Eye (tissue), 1 donor: ENCODE results near the gene EIF5.

Source experiments
- DNase-seq: peaks from one replicate; pipeline ENCODE4 v3.0.0-alpha.2; 2015

EIF5 gene

DNA sequence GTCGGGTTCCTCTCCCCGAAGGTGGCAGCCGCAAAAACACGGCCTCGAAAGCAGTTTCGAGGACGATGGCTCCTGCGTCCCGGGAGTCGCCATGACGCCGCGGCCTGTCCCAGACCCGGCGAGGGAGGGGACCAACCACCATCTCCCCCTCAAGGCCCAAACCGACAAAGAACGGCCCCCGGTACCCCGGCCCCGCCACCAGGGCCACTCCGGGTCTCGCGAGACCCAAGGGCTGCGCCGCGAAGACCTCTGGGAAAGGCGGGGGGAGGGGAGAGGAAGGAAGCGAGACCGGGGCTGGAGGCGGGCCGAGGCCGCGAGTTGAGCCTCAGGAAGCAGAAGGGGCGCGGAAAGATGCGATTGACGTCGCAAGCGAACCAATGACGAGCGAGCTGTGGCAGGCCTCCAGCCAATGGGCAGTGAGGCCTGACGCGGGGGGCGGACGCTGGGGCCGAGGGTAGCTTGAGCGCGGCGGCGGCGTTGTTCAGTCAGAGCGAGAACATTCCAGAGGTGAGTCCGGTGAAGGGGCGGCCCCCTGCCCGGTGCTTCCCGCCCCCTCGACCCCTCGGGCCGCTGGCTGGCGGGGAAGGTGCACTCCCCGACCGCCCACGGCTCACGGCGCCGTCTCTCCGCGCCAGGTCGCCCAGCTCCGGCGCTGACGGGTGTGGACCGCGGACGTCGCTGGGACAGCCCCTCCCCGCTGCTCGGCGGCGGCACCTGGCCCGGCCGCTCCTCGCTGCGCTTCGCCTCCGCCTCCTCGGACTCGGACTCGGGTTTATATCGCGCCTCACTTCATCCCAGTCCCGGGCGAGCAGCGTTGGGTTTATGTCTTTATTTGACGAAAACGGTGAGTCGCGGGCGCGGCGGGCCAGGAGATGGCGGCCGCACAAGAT is at the start of gene EIF5:
Gene EIF5 (plus strand): TSS at position 484 of the 890 bp plus-strand sequence. CDS start 1,624 bp downstream, outside the sequence.
- peak; percentile 100 for DNase-seq

DNA sequence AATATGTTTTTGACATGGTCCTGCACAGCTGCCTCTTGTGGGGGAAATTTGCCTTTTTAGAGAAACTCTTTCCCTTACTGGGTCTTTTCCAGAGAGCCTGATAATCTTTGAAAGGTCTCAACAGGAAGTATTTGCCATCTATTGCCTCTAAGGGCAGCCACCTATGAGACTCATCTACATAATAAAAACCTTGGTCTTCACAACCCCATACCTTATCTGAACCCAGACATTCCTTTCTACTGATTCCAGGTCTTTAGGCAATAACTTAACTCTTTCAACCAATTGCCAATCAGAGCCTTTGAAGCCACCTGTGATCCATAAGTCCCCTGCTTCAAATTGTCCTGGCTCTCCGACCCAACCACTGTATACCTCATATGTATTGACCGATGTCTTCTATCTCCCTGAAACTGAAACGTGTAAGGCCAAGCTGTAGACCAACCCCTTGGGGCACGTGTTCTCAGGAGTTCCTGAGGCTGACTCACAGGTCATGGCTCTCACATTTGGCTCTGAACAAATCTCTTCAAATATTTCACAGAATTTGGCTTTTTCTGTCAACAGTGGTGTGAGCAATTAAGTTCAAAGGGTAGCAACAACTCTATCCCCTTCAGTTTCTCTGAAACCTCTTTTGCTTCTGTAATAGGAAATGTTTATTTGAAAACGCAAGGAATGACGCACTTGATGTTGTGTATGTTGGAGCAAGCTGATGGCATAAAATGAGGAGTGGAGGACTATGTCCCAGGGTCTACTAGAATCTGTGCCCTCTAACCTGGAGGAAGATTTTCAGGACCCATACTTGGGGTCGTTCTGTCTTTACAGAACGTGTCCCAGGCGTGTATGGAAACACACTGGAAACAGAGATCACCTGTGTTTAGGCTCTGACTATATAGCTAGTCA is 49.2 kb upstream of the EIF5 start:
- no peak for DNase-seq

DNA sequence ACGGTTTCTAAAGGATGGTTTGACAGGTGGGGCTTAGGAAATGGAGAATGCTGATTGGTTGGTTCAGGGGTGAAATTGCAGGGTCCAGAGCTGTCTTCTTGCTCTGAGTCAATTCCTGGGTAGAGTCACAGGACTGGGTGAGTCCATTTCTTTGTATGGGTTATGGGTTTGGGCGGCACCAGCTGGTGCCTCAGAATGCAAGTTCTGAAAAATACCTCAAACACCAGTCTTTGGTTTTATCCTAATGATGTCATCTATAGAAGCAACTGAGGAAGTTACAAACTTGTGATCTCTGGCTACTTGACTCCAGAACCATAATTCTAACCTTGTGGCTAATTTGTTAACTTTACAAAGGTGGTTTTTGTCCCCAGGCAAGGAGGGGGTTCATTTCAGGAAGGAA is 47.6 kb upstream of the EIF5 start:
- no peak for DNase-seq

DNA sequence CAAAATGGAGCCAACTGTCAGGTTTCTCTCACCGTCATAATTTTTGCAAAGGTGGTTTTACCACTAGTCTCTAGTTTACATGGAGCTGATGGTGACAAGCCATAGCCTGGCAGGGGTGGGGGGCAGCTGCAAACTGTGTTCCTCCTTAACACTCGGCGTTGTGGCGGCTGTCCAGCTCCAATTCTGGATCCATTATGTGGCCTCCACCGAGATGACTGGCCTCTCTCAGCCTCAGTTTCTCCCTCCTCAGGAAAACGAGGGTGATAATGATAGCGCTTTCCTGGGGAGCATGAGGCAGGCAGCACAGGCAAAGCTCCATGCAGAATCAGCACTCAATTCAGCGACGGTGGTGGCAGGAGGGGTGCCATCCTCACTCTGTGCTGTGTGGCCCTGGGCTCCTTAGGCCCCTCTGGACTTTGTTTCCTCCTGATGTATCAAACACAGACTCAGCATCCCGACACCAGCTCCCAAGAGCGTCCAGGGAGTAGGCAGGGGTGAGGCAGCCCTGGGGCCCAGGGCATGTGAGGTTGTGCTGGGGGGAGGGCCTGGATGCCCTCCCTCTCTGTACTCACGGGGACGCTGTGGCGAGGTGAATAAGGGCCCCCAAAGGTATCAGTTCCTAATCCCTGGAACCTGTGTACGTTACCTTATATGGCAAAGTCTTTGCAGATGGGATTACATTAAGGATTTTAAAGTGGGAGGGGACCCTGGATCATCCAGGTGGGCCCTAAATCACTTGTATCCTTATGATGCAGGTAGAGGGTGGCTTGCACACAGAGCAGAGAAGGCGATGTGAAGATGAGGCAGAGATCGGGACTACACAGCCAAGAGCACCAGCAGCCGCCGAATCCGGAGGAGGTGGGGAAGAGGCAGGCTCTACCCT is 46.8 kb upstream of the EIF5 start:
- no peak for DNase-seq

DNA sequence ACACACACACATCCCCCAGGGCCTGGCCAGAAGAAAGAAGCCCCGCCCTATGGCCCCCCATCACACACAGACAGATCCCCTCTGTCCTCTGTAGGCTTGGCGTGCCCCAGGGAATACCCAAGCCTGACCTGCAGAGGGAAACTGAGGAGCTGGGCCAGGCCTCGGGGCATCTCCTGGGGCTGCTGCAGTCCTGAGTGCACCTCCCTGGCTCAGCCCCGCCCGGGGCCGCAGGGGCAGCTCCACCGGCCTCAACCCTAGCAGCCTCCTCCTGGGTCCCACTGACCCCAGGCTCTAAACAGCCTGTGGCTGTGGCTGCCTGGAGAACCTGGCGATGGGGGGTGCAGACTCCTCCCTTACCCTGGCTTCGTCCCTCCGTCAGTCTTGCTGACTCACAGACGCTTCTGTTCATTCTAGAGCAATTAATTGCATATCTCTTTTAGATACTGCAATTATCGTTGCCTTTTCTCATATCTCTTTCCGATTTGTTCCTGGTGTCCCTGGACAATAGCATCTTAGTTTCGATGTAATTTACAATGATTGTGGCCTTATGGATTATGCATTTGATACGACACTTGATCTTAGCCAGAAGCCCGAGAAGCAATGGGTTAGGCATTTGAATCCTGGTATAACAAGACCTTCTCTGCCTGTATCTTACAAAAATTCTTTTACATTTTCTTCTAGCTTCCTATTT is 45.8 kb upstream of the EIF5 start:
- no peak for DNase-seq

DNA sequence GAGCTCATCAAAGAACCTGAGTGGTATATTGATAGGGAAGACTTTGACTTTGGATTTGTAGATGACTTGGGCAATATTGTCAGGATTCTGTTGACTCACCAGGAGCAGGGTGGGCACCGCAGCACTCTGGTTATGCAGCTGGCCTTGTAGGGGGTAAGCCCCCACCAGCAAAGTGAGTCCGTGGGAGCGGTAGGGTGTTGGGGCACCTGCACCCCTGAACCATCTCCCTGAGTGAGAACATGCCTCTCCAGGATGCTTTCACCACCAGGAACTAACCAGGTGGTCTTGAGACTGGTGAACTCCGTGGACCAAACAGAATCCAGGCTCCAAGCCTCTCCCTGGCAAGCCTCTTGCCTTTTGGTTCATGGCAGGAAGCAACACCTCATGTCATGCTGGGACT is 44.0 kb upstream of the EIF5 start:
- no peak for DNase-seq

DNA sequence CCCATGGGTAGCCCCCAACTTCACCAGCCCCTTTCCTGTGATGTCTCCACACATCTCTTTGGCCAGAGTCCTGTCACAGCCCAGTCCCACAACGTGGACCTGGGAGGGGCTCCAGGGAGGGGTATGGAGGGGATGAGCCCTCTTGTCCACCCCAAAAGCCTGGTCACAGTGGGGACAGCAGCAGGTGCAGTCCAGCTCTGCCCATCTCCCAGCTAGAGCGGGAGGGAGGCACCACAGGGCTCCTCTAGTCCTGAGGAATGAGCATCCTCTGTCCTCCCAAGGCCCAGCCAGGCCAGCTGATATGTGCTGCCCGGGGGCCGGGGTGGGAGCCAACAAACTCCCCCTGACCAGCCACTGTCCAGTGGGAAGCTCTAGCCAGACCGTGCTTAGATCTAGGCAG is 43.5 kb upstream of the EIF5 start:
- no peak for DNase-seq

DNA sequence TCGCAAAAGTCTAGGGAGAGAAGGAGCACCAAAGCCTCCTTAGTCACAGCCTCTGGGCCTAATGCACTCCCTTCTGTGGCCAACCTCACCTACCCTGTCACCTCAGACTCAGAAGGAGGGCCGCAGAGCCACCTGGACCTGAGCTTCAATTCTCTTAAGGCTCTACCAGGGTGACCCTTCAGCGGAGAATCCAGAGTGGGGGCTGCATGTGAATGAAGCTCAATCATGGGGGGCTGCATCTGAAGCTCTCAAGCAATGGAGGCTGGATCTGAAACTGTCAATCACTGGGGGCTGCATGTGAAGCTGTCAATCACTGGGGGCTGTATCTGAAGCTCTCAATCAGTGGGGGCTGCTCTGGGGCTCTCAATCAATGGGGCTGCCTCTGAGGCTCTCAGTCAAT is 43.1 kb upstream of the EIF5 start:
- no peak for DNase-seq

DNA sequence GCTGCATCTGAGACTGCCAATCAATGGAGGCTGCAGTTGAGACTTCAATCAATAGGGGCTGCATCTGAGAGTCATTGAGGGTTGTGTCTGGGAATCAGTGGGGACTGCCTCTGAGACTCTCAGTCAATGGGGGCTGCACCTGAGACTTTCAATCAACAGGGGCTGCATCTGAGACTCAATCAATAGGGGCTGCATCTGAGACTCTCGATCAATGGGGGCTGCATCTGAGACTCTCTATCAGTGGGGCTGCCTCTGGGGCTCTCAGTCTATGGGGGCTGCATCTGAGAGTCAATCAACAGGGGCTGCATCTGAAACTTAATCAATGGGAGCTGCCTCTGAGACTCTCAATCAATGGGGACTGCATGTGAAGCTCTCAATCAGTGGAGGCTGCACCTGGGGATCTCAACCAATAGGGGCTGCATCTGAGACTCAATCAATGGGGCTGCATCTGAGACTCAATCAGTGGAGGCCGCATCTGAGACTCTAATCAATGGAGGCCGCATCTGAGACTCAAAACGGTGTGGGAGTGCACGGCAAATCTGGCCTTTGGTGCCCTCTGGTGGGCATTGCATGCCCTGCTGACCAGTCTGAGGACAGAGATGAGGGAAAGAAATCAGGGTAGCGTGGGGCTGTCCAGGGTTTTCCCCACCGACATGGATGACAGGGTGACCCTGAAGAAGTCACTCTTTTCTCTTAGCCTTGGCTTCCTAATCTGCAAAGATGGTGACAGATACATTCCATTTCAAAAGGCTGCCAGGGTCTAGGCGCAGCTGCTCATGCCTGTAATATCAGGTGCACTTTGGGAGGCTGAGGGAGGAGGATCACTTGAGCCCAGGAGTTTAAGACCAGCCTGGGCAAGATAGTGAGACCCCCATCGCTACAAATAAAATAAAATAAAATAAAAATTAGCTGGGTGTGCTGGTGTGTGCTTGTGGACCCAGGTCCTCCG is 41.3 kb upstream of the EIF5 start:
- peak; percentile 94 for DNase-seq

DNA sequence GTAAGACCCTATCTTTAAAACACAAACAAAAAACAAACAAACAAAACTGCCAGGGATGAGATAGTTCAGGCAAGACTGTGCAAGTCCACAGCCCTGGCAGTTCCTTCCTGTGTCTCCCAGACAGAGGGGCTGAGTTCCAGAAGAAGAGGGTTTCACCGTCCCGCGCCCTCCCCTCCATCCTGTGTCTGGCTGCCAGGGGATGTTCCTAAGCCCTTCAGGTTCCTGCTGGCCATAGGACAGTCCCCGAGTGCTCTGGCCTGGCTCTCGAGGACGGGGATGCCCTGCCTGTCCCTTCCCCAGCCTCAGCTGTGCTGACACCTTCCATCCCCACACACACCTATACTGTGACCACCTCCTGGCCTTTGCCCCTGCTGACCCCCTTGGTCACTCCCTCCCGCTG is 40.6 kb upstream of the EIF5 start:
- no peak for DNase-seq

DNA sequence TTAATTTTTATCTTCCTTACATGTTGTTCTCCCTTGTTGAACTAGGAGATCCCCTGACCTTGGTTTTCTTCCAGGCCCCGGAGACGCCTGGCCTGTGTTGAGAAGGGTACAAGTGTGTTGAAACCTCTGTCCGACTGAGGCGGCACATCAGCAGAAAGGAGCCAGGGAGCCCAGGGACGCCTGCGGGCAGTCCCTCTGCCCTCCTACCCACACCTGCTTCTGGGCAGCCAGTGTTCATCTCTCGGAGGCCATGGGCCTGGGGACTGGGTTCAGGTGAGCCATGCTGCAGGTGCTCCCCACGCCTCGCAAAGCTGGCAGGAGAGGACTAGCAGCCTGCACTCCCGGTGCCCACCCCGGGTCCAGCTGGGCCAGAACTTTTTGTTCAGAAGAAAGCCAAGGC is 39.9 kb upstream of the EIF5 start:
- DNase-seq: no peak

DNA sequence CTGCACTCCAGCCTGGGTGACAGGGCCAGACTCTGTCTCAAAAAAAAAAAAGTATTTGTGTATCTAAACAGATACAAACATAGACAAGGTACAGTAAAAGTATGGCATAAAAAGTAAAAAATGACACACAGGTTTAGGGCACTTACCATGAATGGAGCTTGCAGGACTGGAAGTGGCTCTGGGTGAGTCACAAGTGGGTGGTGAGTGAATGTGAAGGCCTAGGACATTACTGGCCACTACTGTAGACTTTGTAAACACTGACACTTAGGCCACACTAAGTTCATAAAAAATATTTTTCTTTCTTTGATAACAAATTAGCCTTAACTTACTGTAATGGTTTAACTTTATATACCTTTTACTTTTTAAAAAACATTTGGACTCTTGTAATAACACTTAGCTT is 38.0 kb upstream of the EIF5 start:
- no peak for DNase-seq

DNA sequence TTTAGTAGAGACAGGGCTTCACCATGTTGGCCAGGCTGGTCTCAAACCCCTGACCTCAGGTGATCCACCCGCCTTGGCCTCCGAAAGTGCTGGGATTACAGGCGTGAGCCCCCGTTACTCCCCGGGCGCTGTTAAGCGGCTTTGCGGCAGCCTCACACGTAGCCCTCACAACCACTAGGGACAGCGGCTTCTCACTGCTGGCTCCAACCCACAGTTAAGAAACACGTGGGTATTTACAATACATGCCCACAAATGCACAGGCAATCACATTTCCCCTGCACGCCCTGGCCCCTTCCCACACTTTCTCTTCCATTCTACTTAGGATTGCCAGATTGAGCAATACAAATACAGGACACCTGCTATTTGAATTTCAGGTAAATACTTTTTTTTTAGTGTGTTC is 37.0 kb upstream of the EIF5 start:
- DNase-seq: no peak

DNA sequence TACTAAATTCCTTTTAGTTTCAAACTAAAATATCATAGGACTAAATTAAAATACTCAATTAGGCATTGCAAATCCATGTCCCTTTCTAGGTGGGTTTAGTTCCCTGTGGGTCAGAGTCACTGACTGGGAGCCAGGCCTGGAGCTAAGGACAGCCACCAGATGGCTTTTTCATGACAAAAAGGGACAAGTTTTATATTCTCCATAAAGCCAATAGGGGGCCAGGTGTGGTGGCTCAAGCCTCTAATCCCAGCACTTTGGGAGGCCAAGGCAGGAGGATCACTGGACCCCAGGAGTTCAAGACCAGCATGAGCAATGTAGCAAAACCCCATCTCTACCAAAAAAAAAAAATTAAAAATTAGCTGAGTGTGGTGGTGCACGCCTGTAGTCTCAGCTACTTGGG is 35.4 kb upstream of the EIF5 start:
- no peak for DNase-seq

DNA sequence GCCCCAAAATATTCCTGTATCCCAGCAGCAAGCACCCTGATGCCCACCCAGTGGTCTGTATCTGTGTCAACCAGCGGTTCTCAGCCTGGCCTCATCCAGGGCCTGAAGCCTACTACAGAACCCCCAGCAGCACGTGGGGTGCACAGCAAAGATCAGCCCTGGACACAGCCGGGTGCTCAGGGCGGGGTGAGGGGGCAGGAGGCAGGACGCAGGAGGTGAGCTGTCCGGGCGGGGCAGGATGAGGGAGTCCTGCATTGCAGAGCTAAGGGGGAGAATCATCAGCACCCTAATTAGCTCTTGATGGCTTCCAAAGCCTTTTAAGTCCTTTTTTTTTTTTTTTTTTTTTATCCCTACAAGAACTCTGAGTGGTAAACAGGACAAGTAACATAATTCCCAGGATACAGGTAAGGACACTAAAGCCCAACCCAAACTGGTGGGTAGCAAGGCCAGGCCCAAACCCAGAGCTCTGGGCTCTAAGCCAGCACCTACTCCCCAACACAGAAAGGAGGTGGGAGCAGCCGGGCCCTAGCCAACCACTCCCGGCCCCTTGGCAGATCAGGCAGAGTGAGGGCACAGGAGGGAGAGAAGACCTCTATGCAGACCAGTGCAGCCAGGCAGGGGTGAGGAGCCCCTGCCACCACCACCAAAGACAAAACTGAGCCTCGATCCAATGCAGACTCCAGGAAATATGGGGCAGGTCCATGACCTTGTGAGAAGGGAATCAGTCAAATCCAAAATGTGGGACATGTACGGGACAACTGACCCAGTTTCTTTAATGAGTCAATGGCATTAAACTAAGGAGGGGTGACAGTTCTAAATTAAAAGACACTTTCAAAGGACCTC is 32.3 kb upstream of the EIF5 start:
- peak; percentile 54 for DNase-seq

DNA sequence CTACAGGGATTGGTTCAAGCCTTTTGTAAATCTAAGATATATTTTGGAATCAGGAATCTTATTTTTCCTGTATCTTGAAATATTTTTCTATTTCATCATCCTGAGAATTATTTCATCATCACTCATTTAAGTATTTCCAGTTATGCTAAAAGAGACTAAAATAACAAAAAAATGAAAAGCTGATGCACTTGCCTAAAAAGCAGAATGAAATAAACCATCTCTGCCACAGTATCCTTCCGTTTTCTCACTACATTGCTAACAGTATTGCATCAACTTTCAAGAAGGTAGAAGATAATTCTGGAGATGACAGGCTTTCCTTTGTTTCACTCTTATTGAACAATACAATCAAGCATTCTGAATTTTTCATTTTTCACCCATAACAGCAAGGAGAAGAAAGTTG is 31.1 kb upstream of the EIF5 start:
- DNase-seq: no peak

DNA sequence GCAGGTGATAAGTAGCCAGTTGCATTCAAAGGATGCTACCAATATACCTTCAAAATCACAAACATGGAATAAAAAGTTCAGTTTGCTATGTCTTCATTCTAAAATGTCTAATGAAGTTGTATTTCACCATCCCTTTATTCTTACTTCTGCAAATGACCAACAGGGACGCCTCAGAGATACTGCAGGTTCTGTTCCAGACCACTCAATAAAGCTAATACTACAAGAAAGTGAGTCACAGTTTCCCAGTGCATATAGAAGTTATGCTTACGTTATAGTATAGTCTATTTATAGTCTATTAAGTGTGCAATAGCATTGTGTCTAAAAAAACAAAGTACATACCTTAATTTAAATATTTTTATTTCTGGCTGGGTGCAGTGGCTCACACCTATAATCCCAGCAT is 29.3 kb upstream of the EIF5 start:
- no peak for DNase-seq

DNA sequence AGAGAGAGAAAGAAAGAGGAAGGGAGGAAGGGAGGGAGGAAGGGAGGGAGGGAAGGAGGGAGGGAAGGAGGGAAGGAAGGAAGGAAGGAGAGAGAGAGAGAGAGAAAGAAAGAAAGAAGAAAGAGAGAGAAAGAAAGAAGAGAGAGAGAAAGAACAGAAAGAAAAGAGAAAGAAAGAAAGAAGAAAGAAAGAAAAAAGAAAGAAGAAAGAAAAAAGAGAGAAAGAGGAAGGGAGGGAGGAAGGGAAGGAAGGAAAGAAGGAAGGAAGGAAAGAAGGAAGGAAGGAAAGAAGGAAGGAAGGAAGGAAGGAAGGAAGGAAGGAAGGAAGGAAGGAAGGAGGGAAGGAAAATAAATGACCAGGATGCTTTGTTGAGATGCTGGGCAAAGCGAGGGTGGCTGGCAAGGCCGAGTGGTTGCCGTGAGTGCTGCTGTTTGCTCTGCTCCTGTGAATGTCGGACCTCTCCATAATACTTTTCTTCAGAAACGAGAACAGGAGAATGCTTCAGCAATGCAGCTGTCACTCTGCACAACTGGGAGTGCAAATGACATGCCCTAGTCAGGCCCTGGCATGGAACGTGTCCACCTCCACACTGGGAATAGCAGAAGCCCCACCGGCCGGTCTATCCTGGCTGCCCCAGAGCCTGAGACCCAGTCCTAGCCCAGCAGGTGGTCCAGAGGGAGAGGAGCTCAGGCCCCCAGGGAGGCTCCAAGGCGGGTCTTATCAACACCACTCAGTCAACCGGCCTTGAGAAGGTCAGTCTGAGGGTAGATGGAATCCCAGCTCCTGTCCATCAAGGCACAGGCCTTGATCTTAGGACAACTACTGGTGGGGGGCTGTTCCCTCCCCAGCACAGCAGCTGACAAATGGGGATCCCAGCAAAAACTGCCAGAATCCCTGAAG is 25.1 kb upstream of the EIF5 start:
- no peak for DNase-seq

DNA sequence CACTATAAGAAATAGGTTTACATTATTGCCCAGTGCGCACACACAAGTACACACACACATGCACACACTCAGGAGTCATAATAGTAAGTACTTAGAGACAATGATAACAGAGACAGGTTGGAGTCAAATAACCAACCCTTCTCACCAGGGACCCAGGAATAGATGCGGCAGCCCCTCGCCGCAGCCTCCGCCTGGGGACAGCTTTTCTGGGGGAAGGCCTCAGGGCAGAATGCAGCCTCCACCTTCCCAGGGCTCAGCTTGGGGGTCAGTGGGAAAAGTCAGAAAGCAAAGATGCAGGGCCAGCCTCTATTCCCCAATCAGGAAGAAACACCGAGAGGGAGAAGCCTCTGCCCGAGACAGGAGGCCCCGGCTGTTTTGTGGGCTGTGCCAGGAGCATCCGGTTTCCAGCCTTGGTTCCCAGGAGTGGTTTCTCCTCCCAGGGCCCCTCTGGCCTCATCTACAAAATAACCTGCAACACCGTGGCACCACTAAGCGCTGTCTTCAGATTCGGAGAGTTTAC is 23.4 kb upstream of the EIF5 start:
- DNase-seq: no peak
